Lower lobe of right lung (tissue), 2 donors: ENCODE data around the gene WIZ. TPM values are rescaled to one million over a fixed set of nuclear protein-coding genes. Genes with fewer than 3 reads are reported as not detected.

Experiments
- ATAC-seq, 2 donors: fragments of 200-7000 bp; cut with Tn5 transposase; one replicate each; pipeline ENCODE4 v1.9.1; 2020 to 2022; ENCODE audit warnings: mild to moderate bottlenecking in 2 of 2, moderate library complexity in 2 of 2
- DNase-seq: peaks from one replicate; pipeline ENCODE4 v3.0.0-alpha.2; 2020
- H3K27ac ChIP-seq: fragments of 200-600 bp; one replicate; pipeline ENCODE4 v1.8.0; 2022
- H3K27me3 ChIP-seq: fragments of 200-600 bp; one replicate; pipeline ENCODE4 v1.8.0; 2022; ENCODE audit warnings: low read depth
- H3K36me3 ChIP-seq: fragments of 200-600 bp; one replicate; pipeline ENCODE4 v1.8.0; 2022; ENCODE audit warnings: mild to moderate bottlenecking
- H3K4me1 ChIP-seq: fragments of 200-600 bp; one replicate; pipeline ENCODE4 v1.8.0; 2022
- H3K4me3 ChIP-seq: fragments of 200-600 bp; one replicate; pipeline ENCODE4 v1.8.0; 2022; ENCODE audit warnings: mild to moderate bottlenecking
- H3K9me3 ChIP-seq: fragments of 200-600 bp; one replicate; pipeline ENCODE4 v1.8.0; 2022
- intact Hi-C: fragments of 100-400 bp; cut with DNase I; formaldehyde crosslinking; loops from one replicate; pipeline ENCODE4 v1.11.0; 2022
- microRNA-seq: library from miRNA; unstranded; fragments of <30 nt; microRNA quantifications from one replicate; pipeline ENCODE4 v1.2.0, GENCODE V29; 2020; ENCODE audit warnings: borderline number of aligned reads
- total RNA-seq: library from RNA; stranded (reverse); fragmentation: NEBNext Ultra II Directional; extraction: Animal tissue kit (Norgen Biotek cat#: 25700); gene quantifications from one replicate; pipeline ENCODE4 v1.2.1, GENCODE V29; 2021
- TF ChIP-seq, protein P1 (sequence below): fragments of 200-600 bp; IDR thresholded peaks from one replicate; pipeline ENCODE4 v1.8.0; 2022; ENCODE audit warnings: antibody characterized with exemption, mild to moderate bottlenecking
- donor health status: DM: no; HTN: yes; CAD: no; lungs with severe emphysema.

WIZ gene
- total RNA-seq, 1 donor from 2014 or later: 25.2 TPM

GRCh38 chr19:15371119-15371518, 78.6 kb downstream of the WIZ start:
- Histone ChIP-seq H3K9me3 (no peaks in the 10 kb centered on the region), H3K36me3 (peaks cover 88% of the 10 kb centered on the region), H3K27me3 (no peaks in the 10 kb centered on the region), H3K4me3 (no peak overlapping the region), H3K27ac (no peak overlapping the region), H3K4me1 (peaks cover 15% of the 10 kb centered on the region)
- TF ChIP-seq, protein P1, sequence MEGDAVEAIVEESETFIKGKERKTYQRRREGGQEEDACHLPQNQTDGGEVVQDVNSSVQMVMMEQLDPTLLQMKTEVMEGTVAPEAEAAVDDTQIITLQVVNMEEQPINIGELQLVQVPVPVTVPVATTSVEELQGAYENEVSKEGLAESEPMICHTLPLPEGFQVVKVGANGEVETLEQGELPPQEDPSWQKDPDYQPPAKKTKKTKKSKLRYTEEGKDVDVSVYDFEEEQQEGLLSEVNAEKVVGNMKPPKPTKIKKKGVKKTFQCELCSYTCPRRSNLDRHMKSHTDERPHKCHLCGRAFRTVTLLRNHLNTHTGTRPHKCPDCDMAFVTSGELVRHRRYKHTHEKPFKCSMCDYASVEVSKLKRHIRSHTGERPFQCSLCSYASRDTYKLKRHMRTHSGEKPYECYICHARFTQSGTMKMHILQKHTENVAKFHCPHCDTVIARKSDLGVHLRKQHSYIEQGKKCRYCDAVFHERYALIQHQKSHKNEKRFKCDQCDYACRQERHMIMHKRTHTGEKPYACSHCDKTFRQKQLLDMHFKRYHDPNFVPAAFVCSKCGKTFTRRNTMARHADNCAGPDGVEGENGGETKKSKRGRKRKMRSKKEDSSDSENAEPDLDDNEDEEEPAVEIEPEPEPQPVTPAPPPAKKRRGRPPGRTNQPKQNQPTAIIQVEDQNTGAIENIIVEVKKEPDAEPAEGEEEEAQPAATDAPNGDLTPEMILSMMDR: no peak
- DNase-seq (no peak), ATAC-seq (no peak)
- intact Hi-C loops: no loop called here

Small RNA genes within 50 kb of the gene (microRNA-seq; reads per million reads assigned to microRNA genes)
- not detected for gene MIR1470

Other genes starting within 250 kb of the WIZ start
- gene NOTCH3, start 249.0 kb downstream of the WIZ start, total RNA-seq: 52.7 TPM
- 2.3 TPM for gene EPHX3, start 217.5 kb downstream of the WIZ start, total RNA-seq
- 104 TPM for gene BRD4, start 117.4 kb downstream of the WIZ start, total RNA-seq
- gene AKAP8, start 70.2 kb downstream of the WIZ start, total RNA-seq: 37.2 TPM
- gene AKAP8L, start 31.0 kb downstream of the WIZ start, total RNA-seq: 94.2 TPM
- 15.0 TPM for gene RASAL3, start 14.6 kb upstream of the WIZ start, total RNA-seq
- not detected for gene PGLYRP2, start 29.5 kb upstream of the WIZ start, total RNA-seq
- gene CYP4F22, start 58.6 kb upstream of the WIZ start, total RNA-seq: 0.24 TPM
- not detected for gene CYP4F8, start 165.3 kb upstream of the WIZ start, total RNA-seq
- gene CYP4F3, start 190.9 kb upstream of the WIZ start, total RNA-seq: 2.8 TPM
- 4.5 TPM for gene CYP4F12, start 223.1 kb upstream of the WIZ start, total RNA-seq